ENCODE data around the gene TAP1. TPM values are rescaled to one million over a fixed set of nuclear protein-coding genes. Genes with fewer than 3 reads are reported as not detected.

The TAP1 gene
- polyA plus RNA-seq, 3 donors, result 8.6 to 11.0 (median 9.3) TPM

GRCh38 chr6:32867554-32868256 is 14.2 kb upstream of the TAP1 start:
- no peak for DNase-seq

GRCh38 chr6:32867022-32867477 is 13.5 kb upstream of the TAP1 start:
- DNase-seq, result no peak

- no peak for DNase-seq
Measured at GRCh38 chr6:32865724-32866443, 12.4 kb upstream of the TAP1 start.

GRCh38 chr6:32862725-32863124 is 9.2 kb upstream of the TAP1 start:
- DNase-seq, result no peak

- DNase-seq, result no peak
Measured at GRCh38 chr6:32860674-32861073, 7.2 kb upstream of the TAP1 start.

GRCh38 chr6:32858194-32858593 is 4.7 kb upstream of the TAP1 start:
- no peak for DNase-seq

- DNase-seq, result no peak
Measured at GRCh38 chr6:32857156-32857891, 3.8 kb upstream of the TAP1 start.

- no peak for DNase-seq
Measured at GRCh38 chr6:32855467-32856174, 2.1 kb upstream of the TAP1 start.

- DNase-seq, result no peak
Measured at GRCh38 chr6:32854376-32855178, 1.1 kb upstream of the TAP1 start.

GRCh38 chr6:32852844-32853540 is 512 bp downstream of the TAP1 start:
- no peak for DNase-seq

GRCh38 chr6:32852018-32852843 is 1.3 kb downstream of the TAP1 start:
- DNase-seq, result no peak

GRCh38 chr6:32851025-32851424 is 2.5 kb downstream of the TAP1 start:
- DNase-seq, result no peak

- DNase-seq, result no peak
Measured at GRCh38 chr6:32849126-32849525, 4.4 kb downstream of the TAP1 start.

- no peak for DNase-seq
Measured at GRCh38 chr6:32847795-32848194, 5.7 kb downstream of the TAP1 start.

GRCh38 chr6:32847004-32847403 is 6.5 kb downstream of the TAP1 start:
- DNase-seq, result no peak

- no peak for DNase-seq
Measured at GRCh38 chr6:32845384-32845884, 8.1 kb downstream of the TAP1 start.

GRCh38 chr6:32844839-32845383 is 8.6 kb downstream of the TAP1 start:
- DNase-seq, result no peak

GRCh38 chr6:32843979-32844838 is 9.3 kb downstream of the TAP1 start, which contains the start of gene PSMB8:
TSS of gene PSMB8 (minus strand) at chr6:32844047. CDS start at chr6:32843996, 51 bp downstream.
- DNase-seq, result peak; percentile 95
